D341Med (cell line): Measurements from ENCODE around the gene RRAGD.

Source experiments
- DNase-seq: peaks from one replicate; pipeline ENCODE4 v3.0.0; 2012; ENCODE audit warnings: low spot score

The RRAGD gene

DNA sequence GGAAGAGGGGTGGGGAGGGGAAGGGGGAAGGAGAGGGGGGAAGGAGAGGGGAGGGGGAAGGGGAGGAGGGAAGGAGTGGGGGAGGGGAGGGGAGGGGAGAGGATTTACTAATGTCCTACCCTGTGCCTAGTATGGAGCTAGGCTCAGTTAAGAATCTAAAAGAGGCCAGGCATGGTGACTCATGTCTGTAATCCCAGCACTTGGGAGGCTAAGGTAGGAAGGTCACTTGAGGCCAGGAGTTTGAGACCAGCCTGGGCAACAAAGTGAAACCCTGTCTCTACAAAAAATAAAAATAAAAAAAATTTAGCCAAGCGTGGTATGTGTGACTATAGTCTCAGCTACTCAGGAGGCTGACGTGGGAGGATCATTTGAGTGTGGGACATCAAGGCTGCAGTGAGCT lies 72.5 kb downstream of the RRAGD start:
- no peak for DNase-seq

DNA sequence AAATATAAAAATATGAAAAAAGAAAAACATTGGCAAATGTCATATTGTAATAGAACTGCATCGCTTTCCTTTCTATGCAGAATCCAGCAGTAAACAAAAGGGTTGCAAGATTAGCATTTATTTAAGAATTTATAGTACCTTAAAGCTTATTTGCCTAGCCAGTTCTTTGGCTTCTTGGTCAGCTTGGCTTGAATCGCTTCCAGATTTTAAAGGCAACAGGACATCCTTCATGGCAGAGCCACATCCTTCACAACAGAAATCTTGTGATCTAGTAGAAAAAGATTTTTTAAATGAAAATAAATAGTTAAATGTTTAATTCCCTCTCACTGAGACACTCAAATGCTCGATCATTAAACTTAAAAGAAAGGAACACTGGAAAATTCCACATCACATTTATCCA lies 76.9 kb downstream of the RRAGD start:
- no peak for DNase-seq

GRCh38 chr6:89330910-89331309 lies 81.2 kb downstream of the RRAGD start:
- DNase-seq: no peak

DNA sequence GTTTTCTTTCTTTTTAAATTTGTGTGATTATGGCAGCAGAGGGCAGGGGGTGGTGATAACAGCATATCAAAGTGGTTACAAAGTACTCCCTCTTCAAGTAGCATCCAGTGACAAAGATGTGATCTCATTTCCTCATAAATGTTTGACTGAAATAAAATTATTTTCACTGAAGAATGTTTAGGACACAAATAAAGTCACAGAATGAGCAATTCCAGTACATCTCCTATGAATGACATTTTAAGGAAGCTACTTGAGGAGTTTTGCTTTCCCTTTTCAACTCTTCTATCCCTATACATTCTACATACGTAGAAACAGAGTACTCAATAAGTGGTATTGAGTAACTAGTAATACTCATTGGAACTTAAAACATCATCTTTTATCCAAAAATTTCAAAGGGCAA lies 83.1 kb downstream of the RRAGD start:
- no peak for DNase-seq

GRCh38 chr6:89324304-89324703 lies 87.8 kb downstream of the RRAGD start:
- no peak for DNase-seq

GRCh38 chr6:89323511-89323971 lies 88.5 kb downstream of the RRAGD start:
- no peak for DNase-seq

- DNase-seq: no peak
Observed at GRCh38 chr6:89321131-89321970, 90.7 kb downstream of the RRAGD start.

DNA sequence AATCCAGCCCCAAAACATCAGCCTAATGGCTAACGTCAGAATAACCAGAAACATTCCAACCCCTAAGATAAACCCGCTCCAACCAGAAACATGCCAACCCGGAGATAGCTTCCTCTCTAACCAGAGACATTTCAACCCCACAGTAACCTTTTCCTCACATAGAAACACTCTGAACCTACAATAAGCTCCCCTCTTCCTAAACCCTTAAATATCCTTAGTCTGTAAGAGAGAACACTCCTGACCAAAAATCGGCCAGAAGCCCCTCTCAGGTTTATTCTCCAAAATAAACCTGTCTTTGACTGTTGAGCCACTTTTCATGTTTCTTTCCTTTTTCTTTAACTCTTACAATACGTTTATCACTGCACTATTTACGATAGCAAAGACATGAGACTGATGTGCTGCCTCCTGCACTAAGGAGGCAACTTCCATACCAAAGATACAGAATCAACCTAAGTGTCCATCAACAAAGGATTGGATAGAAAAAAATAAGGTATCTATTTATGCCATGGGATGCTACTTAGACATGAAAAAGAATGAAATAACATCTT lies 92.0 kb downstream of the RRAGD start:
- no peak for DNase-seq

- no peak for DNase-seq
Observed at GRCh38 chr6:89317067-89317466, 95.0 kb downstream of the RRAGD start.

DNA sequence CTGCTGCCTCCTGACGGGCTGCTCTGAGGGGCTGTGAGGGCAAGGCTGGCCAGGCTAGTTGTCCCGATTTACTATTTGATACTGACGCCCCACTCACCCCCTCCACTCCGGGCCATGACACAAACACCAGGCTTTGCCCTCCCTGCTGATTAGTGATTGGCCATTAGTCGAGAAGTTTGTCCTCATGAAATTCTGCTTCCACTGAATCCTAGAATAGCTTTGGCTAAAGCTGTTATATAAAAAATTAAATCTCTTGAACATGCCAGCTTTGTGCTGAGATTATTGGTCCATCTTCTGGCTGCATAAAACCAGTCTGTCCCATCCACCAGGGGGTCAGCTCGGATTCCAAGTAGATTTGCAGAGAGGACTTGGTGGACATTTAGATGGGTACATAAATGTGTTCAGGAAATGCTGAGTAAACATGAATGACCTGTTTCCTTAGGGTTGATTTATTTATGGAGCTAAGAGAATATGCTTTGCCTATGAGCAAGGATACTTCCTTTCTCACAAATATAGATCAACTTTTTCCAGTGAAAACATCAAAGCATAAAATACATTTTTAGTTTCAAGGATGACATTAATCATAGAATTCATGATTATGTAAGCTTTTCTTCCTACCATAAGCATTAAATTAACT lies 96.7 kb downstream of the RRAGD start, which contains the start of gene GABRR2:
TSS of gene GABRR2 (minus strand) at position 51 of the 637 bp plus-strand sequence. CDS start 134 bp downstream, outside the sequence.
- DNase-seq: no peak

DNA sequence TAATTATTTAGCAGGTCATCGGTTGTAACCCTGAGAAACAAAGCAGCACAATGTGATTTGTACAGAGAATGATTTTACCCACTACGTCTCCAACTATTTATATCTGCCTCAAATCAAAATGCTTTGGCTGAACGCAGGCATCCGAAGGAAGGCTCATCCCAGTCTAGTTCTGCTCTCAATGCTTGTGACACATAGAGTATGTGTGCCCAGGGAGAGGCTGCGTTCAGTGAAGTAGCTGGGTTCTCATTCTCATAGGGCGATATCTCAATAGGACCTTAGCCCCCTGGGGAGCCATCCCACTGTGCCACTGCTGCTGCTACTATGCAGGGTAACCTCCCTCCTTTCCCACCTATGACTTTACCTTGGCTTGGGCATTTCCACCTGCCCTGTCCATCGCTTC lies 97.4 kb downstream of the RRAGD start:
- no peak for DNase-seq
